ENCODE data around the gene MAL.

The MAL gene

DNA sequence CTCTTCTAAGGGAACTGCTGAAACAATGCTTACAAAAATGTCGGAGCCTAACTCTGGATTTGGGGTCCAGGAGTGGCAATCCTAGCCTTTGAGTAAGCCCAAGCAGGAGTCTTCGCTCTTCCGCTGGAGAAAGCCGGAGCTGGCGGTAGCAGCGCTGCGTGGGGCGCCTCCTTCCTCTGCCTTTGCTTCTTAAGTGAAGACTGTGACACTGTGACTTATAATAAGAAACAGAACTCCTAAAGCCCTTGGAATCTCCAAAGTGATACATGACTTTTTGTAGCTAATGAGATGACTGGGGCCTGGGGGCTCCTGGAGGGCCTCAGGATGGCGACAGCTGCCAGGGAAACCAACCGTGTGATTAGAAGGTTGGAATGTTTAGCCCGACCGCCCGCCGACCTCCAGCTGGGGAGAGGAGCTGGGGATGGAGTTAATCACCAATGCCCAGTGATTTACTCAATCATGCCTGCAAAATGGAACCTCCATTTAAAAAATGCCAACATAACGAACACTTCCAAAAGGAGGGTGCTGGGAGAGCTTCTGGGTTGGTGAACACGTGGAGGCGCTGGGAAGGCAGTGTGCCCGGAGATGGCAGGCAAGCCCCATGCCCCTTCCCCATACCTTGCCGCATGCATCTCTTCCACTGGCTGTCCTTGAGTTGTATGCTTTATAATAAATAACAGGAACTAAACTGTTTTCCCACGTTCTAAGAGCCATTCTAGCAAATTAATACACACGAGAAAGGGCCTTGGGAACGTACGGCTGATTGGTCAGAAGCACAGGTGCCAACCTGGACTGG lies 29.0 kb upstream of the MAL start:
- no peak for DNase-seq

DNA sequence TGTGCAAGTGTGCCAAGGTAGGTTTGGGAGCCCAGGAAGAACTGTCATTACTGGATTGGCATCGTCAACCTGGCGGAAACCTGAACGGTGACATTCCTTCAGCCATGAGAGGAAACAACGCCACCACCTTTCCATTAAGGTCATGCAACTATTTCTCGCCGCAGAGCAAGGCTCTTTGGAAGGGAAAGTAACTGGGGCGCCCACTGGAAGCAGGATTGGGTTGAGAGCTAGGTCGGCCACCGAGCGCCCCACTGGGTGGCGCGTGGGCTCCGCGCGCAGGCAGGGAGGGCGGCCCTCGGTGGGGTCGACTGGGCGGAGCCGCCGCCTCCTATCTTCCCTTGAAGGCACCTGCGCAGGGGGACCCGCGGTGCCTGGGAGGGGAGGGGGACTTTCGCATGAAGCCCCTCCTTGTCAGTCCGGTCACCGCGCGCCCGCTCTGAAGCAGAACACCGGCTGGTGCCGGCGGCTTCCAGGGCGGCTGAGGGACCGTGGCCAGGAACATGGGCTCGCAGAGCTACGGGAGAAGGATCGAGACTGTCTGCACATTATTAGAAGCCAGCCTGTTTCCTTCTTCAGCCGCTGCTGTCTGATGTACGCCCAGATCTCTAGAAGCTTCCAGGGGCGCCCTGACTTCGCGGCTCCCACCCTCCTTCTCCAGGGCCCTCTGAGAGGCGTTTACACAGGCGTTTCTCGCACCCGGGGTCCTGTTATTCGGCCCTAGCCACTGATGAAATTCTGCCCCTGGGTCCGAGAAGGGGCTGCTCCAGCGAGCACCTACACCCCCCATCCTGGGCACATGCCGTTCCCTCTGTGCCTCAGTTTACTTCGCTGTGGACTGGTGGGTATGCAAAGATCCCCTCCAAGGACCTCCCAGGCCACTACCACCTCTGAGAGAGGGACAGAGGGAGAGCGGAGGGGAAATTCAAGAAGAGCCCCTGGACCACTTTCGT lies 27.3 kb upstream of the MAL start:
- no peak for DNase-seq

DNA sequence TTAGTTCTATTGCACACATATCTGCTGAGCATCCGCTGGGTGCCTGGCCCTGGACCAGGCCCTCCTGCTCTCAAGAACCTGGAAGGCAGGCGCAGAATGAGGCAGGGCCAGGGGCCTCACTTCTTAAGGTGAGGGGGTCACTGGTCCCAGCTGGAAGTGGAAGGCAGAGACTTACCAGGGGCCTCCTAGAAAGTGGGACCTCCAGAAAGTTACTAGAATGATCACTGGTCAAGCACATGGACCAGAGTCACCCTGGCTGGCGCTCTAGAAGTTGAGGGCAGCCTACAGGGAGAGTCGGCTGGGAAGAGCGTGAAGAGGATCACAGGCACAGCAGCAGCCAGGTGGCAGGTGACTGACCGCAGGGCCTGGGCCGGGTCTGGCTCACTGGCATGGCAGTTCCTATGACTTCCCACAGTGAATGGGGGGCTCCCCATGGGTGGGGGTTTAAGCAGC lies 26.1 kb upstream of the MAL start:
- DNase-seq: no peak

DNA sequence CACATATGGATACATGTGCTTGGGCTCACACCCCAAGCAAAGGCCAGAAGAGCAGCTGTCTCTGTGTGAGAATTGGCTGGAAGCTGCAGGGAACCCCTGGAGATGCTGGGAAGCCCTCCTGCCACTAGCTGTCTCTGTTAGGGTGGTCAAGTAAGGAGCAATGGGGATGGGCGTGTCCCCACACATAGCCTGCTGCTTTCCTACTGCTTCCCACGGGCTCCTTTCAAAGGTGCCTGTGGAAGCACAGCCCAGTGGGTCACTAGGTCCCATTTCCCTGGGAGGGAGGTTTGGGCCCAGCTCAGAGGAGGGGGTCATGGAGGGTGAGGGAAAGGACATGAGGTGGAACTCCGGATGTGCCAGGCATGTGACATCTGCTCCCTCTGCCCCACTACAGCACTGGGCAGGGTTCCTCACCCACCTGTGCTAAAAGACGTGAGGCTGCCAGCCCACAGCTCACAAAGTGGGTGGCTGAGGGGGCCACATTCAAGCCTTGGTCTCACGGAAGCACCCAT lies 24.4 kb upstream of the MAL start:
- DNase-seq: no peak

DNA sequence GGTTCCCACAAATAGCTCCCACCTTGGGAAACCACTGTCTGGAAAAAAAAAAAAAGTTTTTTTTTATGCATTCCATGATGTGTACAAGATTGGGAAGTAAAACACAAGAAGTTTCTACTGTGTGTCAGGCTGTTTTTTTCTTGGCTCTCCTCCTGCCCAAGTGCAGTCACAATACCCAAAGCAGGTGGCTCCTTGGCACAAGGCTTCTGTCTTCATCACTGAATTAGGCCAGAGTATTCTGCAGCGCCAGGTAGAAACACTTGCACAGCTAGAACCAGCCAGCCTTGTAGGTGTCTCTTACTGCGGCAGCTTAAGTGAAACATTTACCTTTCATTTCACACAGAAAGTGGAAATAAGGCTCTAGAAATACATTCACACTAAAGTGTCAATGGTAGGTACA lies 23.8 kb upstream of the MAL start:
- DNase-seq: no peak

DNA sequence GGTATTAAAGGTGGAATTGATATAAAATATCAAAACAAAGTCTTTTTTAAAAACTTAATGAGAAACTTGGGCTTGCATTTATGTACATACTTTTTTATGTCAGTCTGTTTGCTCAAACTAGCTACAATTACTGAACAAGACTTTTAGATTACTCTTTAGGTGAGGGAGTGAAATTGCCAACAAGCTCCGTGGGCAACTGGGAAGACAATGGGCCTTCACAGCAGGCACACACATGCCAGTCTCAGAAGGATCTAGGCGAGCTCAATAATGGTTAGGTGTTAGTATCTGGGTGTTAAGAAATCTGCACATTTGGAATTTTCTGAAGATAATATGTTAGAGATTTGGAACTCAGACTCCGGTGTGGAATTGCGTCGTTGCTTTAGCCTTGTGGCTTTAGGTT lies 23.0 kb upstream of the MAL start:
- DNase-seq: no peak

DNA sequence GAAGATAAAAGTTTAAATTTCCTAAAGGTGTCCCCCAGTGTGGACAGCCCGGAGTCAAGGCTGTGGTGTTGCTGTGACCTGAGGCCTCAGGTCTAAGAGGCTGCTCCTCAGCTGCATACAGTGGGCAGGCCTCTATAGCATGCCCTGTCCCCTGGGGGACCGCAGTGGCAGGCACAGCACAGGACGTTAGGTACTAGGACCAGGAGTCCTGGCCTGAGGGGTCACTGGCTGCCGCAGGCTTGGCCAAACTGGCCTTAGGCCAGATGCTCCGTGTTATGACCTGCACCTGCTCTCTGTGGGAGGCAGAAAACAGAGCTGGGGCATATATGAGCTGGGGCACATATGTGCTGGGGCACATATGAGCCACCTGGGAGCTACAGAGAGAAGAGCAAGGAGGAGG lies 21.2 kb upstream of the MAL start:
- no peak for DNase-seq

DNA sequence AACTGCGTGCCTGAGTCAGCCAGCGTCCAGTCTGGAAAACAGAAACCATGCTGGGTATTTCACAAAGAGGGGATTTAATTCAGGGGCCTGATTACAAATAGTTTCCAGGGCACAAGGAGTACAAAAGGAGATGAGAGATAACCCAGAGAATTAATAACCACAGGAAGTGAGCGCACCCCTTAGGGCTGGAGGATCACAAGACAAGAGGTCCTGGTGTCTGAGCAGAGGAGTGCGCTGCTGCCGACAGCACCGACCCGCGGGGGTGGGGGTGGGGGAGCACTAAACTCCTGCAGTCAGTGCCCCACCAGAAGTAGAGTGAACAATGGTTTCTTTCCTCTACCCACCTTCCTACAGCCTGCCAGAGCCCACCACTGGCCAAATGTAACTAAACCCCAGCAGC lies 20.8 kb upstream of the MAL start:
- no peak for DNase-seq

DNA sequence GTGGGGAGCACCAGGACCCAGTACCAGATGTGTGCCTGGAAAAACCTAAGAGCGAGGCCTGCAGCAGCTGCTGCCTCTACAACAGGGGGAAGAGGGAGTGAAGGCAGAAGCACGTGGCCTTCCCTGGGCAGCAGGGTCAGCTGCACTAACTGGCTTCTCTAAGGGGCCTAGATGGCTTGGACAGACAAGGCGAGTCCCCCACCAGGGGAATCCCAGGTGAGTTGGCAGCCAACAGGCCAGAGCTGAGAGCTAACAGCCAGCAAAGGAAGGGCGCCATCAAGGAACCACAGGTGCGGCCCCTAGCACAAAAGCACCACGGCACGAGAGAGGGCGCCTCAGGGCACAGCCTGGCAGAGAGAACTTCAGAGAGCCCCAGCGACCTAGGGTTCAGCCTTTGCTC lies 19.8 kb upstream of the MAL start:
- DNase-seq: no peak

DNA sequence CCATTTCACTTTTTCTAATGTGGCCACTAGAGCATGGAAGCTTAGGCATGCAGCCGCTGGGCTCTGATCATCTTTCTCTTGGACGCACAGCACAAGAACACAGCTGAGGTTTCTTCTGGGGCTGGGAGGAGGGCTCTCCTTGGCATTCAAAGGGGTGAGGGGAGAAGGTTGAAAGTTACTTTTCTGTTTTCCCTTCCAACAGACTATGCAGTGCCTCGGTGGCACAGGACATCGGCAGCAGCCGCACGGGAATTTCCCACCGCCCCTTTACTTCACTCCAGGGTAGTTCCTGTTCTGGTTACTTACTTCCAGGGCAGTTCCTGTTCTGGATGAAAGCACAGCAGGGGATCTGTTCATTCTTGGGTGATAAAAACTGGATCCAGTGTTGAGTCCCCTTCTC lies 18.9 kb upstream of the MAL start:
- no peak for DNase-seq

DNA sequence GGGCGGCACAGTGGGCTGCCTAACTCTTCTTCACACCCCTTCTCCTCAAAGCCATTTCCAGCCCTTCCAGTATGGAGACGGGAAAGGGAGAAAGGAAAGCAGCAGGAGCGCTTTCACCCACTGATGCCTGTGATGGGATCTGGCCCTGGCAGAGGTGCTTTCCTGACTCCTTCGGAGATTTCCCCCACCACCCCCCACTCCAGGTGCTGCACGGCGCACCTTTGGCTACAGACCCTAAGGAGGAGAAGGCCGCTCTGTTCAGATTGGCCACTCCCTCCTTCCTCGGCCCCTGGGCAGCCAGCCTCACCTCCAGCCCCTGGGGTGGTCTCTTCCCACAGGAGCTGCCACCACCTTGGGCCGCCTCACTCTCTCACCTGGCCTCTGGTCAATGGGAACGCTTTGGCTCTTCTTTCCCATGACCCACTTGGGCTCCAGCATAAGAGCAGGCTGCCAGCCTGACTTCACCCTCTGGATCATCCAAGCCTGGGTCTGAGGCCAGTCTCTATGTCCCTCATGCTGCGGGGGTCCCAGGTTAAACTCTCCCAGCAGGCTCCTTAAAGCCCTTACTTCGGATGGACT lies 18.4 kb upstream of the MAL start:
- DNase-seq: no peak

DNA sequence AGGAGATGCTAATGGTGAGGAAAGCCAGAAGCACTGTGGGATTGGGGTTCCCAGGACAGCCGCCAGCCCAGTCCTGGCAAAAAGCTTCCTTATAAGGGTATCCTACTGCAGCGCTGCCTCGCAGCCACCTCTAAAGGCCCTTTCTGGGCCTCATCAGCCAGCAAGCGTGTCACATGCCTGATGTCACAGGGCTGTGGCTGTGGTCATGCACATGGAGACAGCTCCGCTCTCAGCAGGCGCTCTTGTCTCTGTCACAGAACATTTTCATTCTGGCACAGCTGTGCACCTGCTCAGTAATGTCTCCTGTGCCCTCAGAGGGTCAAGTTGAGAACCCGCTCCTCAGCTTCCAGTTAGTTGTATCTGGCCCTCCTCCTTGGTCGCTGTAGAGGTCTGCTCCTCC lies 17.7 kb upstream of the MAL start:
- DNase-seq: no peak

DNA sequence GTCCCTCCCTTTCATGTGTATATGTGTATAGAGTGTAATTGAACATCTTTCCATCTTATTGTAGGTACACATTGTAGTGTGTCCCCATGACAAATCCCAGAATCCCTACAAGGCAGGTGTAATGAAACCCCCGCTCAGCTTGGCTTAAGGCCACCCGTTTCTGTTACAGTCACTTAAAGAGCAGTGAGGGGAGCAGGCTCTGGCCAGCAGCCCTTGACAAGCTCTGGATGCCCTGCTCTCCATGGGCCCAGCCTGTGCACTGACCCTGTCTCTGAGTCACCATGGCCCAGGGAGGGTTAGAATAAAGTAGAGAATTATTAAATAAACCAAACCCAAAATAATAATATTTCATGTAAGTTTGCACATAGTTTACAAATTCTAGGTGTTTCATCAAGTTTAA lies 17.2 kb upstream of the MAL start:
- no peak for DNase-seq

DNA sequence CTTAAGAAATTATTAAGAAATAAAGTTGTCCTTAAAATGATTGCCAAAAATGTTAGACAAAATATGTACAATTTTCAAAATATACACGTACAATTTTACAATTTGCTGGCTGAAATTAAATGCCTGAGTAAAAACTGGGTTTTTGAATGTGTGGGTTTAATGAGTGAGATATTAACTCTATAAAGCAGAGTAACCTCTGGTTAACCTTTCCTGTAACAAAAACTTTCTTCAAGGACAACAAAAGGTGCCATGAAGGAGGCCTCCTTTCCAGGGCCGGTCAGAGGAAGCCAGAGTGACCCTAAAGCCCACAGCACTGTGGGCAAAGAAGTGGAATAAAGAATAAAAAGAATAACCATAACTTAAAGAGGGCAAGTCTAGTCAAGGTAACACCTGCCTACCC lies 16.5 kb upstream of the MAL start:
- no peak for DNase-seq

DNA sequence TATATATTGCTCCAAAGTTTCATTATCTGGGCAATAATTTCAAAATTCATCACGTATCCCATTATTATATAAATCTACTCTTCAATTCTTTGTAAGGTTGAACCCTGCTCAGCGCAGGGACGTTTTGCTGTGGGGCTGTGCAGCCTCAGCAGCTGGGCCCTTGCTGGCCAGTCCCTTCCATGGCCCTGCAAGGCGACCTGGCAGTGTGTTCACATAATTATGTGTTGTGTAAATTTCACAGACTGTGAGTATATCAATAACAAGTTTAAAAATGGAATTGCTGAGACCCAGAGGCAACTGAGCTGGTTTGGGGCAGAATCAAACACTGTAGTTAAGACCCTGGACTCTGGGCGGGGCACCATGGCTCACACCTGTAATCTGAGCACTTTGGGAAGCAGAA lies 16.1 kb upstream of the MAL start:
- DNase-seq: no peak

DNA sequence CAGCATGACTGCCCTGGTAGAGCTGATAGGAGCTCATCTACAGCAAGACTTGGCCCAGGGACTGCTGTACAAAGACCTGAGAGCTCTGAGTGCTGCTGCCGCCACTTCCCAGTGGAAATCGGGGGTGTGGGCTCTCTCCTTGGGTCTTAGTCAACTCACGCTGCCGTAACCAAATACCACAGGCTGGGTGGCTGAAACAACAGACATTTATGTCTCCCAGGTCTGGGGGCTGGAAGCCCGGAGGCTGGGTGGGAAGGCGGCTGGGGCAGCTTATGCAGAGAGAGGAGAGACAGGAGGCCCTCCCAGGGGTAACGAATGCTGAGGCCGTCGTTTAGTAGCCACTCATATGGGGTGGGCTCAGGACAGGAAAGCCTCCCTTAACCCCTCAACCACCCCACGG lies 15.4 kb upstream of the MAL start:
- no peak for DNase-seq

DNA sequence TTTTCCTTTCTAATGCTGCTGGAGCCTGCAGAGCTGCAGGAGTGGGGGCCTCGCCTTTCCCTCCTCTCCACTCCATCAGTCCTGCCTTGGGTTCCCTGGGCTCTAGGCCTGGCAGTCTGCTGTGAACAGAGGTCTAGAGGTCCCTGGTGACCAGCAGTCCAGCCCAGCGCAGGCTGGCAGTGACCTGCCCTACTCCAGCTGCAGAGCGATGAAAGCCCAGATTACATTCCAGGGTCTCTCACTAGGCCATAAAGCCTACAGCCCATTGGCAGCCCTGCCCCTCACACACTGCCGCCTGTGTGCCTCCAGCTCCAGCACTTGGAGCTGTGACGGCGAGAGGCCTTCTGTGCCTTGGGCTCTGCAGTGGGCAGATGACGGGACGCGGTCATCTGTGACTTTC lies 14.8 kb upstream of the MAL start:
- no peak for DNase-seq

DNA sequence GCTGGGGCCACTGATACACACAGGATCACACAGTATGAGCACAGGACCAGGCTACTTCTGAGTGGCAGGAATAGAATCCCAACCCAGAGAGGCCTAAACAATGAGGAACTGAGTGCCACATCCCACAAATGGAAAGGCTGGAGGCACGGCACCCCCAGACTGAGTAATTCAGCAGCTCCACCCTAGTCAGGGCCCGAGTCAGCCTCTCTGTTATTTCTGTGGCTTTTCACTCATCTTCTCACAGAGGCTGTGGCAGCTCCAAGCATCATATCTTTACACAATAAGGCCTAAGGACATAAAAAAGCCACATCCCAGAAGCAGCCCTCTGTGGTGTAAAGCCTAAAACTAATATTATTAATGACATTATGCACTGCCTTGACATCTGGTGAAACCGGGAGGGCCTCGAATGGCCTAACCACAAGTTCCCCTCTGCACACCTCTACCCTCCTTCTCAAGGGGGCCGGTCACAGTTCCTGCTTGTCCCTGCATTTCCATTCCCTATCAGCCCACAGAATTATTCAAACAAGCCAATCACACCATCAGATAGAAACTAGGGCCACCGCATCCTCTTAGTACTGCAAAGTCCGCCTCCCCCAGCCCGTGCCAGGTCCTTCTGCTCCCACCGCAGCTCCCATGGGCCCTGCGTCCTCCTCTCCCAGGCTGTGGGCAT lies 12.5 kb upstream of the MAL start:
- no peak for DNase-seq

DNA sequence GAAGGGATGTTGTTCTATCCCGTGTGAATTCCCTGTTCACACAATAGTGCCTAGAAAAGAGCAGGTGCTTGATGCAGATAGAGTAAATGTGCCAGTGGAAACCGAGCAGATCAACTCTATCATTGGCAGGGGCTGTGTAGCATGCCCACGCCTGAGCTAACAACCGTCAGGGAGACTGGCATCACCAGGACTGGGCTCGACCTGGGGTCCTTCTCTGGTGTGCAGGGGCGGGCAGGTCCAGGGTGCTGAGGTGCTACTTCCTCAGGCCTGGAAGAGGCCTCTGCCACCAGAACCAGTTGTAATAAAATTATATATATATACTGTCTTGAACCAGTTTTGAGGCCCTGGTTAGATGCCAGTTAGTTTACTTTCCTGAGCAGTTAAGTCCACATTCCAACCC lies 11.8 kb upstream of the MAL start:
- no peak for DNase-seq

DNA sequence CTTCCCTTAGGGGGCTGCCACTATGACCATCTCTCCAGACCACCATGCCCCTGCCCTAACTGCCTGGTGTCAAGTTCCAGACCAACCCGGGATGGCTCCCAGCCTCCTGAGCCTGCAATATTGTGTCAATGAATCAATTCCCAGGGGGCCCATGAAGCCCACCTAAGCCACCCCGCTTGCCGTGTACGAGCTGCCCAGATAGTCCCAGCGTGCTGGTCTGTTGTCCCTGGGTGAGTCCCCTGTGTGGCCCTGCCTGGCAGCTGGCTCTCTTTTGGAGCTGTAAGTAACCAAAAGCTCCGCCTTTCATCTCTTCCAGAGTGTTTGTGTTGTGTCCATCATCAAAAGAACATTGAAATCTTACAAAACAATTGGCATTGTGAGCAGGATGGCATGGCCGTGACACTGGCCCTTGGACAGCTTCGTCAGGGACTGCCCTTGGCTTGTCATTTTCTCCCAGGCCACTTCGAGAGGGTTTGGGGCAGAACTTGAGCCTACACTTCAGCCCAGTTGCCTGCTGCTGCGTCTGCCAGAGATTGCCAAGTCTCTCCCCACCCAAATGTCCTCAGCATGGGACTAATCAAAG lies 11.3 kb upstream of the MAL start:
- no peak for DNase-seq

DNA sequence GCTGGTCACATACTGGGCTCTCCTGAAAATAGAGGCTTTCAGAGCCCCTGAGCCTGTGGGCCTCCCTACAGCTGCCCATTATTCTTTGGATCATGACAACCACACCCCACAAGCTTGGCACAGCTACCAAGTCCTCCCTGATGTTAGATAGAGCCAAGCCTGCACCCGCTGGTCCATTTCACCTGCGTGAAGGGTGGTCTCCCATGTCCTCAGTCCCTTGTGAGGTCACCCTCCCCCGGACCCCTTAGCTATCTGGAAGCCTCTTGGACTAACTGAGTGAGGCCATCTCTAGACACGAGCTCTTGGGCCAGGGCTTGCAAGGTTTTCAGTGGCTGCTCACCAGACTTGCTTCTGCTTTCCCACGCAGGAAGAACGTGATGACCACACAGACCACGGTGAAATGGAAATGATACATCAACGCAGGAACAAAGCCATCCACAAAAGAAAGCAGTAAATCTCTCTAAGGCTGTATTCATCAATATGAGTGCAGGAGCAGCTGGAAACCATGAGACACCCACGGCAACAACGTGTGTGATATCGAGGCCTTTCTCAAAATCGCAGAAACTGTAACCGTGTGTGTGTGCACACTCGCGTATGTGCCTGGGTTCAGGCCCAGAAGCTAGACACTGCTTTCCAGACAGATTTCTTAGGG lies 10.1 kb upstream of the MAL start:
- DNase-seq: no peak

DNA sequence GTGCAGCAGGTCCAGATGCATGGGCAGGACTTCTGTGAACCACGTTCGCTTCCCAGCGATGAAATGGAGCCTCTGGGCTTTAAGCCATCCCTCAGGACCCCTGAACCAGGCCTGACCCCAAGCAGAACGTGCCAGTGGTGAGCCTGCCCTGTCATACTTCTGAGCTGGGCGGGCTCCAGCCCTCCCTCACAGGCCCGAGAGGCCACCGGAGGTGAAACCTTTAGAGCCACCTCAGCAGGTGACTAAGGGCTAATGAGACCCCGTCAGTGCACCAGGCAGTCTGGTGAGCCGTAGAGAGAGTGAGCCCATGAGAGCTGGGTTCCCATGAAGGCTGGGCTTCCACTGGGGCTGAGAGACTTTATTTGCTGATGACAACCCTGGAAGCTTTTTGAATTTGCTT lies 8.9 kb upstream of the MAL start:
- DNase-seq: no peak
